T-cell (primary cell): Measurements from ENCODE around the gene ATXN7L2. TPM values are rescaled to one million over a fixed set of nuclear protein-coding genes. Genes with fewer than 3 reads are reported as not detected.

ENCODE experiments used
- ATAC-seq, 4 experiments: fragments of 200-7000 bp in 3 of 4; fragments of 150-1000 bp in 1 of 4; cut with Tn5 transposase; replicated peaks in 1 of 4; 1 replicate in 3 of 4; 2 replicates in 1 of 4; pipeline ENCODE4 v1.10.0; 2021; ENCODE audit warnings: moderate library complexity in 3 of 4, mild to moderate bottlenecking in 2 of 4, moderate number of reproducible peaks in 1 of 4
- CTCF ChIA-PET, 2 donors: fragments of 300-600 bp; sonication (Branson Sonifier 250); formaldehyde crosslinking; loops; one replicate each; lab custom pipeline; 2022; ENCODE audit warnings: antibody characterized with exemption in 2 of 2; lab: Charles Lee
- POLR2A ChIA-PET, 2 donors: fragments of 300-600 bp; sonication (Branson Sonifier 250); formaldehyde crosslinking; loops; one replicate each; lab custom pipeline; 2022; ENCODE audit warnings: antibody characterized with exemption in 2 of 2; lab: Charles Lee
- DNase-seq, 35 experiments: peaks; one replicate each; pipeline versions ENCODE4 v3.0.0 to v3.0.0-alpha.2; 2013 to 2023
- H3K27ac ChIP-seq: one replicate; pipeline ENCODE4 v1.5.1; 2013; ENCODE audit warnings: low read length
- H3K27me3 ChIP-seq, 2 experiments: replicated peaks in 1 of 2; 1 replicate in 1 of 2; 2 replicates in 1 of 2; pipeline versions ENCODE4 v1.6.1 to v1.7.0; 2013; ENCODE audit warnings: low read length in 1 of 2, mixed read lengths in 1 of 2; ENCODE audit not compliant: control insufficient read depth in 2 of 2, insufficient read depth in 2 of 2; ENCODE audit errors: extremely low read depth in 1 of 2
- H3K36me3 ChIP-seq, 2 donors: 1 replicate in 1 of 2; 2 replicates in 1 of 2; pipeline versions ENCODE4 v1.6.1 to v1.7.0; 2013; ENCODE audit warnings: low read length in 1 of 2; ENCODE audit not compliant: control insufficient read depth in 2 of 2, insufficient read depth in 1 of 2; ENCODE audit errors: extremely low read depth in 1 of 2
- H3K4me1 ChIP-seq, 2 experiments: 1 replicate in 1 of 2; 2 replicates in 1 of 2; pipeline versions ENCODE4 v1.6.1 to v1.7.0; 2013; ENCODE audit warnings: low read length in 2 of 2, mixed read lengths in 1 of 2; ENCODE audit not compliant: insufficient read depth in 2 of 2, control insufficient read depth in 1 of 2; ENCODE audit errors: extremely low read depth in 1 of 2
- H3K4me3 ChIP-seq, 2 donors: 1 replicate in 1 of 2; 2 replicates in 1 of 2; pipeline versions ENCODE4 v1.5.1 to v1.7.0; 2013; ENCODE audit warnings: mild to moderate bottlenecking in 2 of 2, low read length in 1 of 2, moderate library complexity in 1 of 2; ENCODE audit not compliant: control insufficient read depth in 1 of 2; ENCODE audit errors: extremely low read depth in 1 of 2
- H3K9me3 ChIP-seq: 2 replicates; pipeline ENCODE4 v1.7.0; 2013
- H3K27ac Mint-ChIP-seq, 2 donors: one replicate each; pipeline ENCODE4 v1.8.0; 2020 to 2021; ENCODE audit warnings: mild to moderate bottlenecking in 2 of 2, mixed read lengths in 2 of 2
- H3K27me3 Mint-ChIP-seq, 2 donors: one replicate each; pipeline ENCODE4 v1.8.0; 2021 to 2022; ENCODE audit warnings: mixed read lengths in 2 of 2
- H3K36me3 Mint-ChIP-seq: one replicate; pipeline ENCODE4 v1.8.0; 2021; ENCODE audit warnings: mixed read lengths
- H3K4me1 Mint-ChIP-seq, 3 donors: one replicate each; pipeline ENCODE4 v1.8.0; 2020 to 2022; ENCODE audit warnings: mixed read lengths in 3 of 3, mild to moderate bottlenecking in 1 of 3
- H3K4me3 Mint-ChIP-seq, 3 donors: one replicate each; pipeline ENCODE4 v1.8.0; 2020 to 2022; ENCODE audit warnings: mild to moderate bottlenecking in 3 of 3, mixed read lengths in 3 of 3, moderate library complexity in 3 of 3
- H3K9me3 Mint-ChIP-seq, 3 donors: one replicate each; pipeline ENCODE4 v1.8.0; 2020 to 2022; ENCODE audit warnings: mixed read lengths in 3 of 3
- WGBS: methylation state at CpG from one replicate; pipeline ENCODE4 v1.1.5; 2013; ENCODE audit warnings: missing lambda C conversion rate; ENCODE audit not compliant: insufficient coverage; 5-methylcytosine and 5-hydroxymethylcytosine counted together
- total RNA-seq, 35 experiments: library from RNA in 6 of 35; stranded (reverse) in 6 of 35; fragments of 120-200 nt in 1 of 35; gene quantifications; one replicate each; pipeline versions ENCODE4 v1.2.1 to v1.2.4 and lab custom pipeline; 2013 to 2026

Gene ATXN7L2
- total RNA-seq, 5 donors from 2014 or later (not counting 1 experiment from before 2014, with no cell fraction given) = 9.7 to 13.2 (median 12.5) TPM

GRCh38 chr1:109493805-109494539 lies 10.3 kb downstream of the ATXN7L2 start, which contains the start of gene CYB561D1:
CYB561D1 (plus strand) TSS chr1:109494094; CDS start chr1:109494140, 46 bp downstream.
- Histone ChIP-seq H3K4me3 (peak within 1 kb of the TSS; percentile 85 to 91), H3K4me1 (peaks cover 27 to 68% of the 10 kb centered on the region in 2 experiments)
- peaks cover 13% of the 10 kb centered on the region for H3K36me3 Mint-ChIP-seq

GRCh38 chr1:109495738-109496137 lies 12.0 kb downstream of the ATXN7L2 start:
- CTCF ChIA-PET = interaction anchor here (1.0 to 17.4 kb wide), 4 partner anchors 9 to 45 kb away, joined by 3 to 375 read pairs (median 187); no protein-coding TSS in a partner anchor
- H3K27me3 ChIP-seq = no peaks in the 10 kb centered on the region
- H3K27ac ChIP-seq = no peak overlapping the region
- peaks cover 42 to 82% of the 10 kb centered on the region in 2 experiments for H3K4me1 ChIP-seq
- Mint-ChIP-seq H3K36me3 (peaks cover 9% of the 10 kb centered on the region), H3K9me3 (no peaks in the 10 kb centered on the region), H3K4me3 (peak overlapping the region; percentile 90 to 96 (median 94)), H3K27ac (peak overlapping the region; percentile 79 to 97), H3K27me3 (no peaks in the 10 kb centered on the region), H3K4me1 (peaks cover 61 to 72% (median 72%) of the 10 kb centered on the region in 3 donors)
- no peaks in the 10 kb centered on the region for H3K9me3 ChIP-seq
- H3K36me3 ChIP-seq = peaks cover 0 to 41% of the 10 kb centered on the region in 2 donors
- DNase-seq = no peak
- POLR2A ChIA-PET = no interaction called here
- WGBS = 94% methylated on average over 7 of the region's 7 CpGs
- H3K4me3 ChIP-seq = no peak overlapping the region
- ATAC-seq = no peak

More at GRCh38 chr1:109493805-109494539, 10.3 kb downstream of the ATXN7L2 start, which contains the start of gene CYB561D1:
- Histone ChIP-seq H3K27me3 (no peaks in the 10 kb centered on the region), H3K36me3 (peaks cover 7 to 44% of the 10 kb centered on the region in 2 donors), H3K27ac (no peak within 1 kb of the TSS), H3K9me3 (no peaks in the 10 kb centered on the region)
- CTCF ChIA-PET = interaction anchor here (0.6 to 17.4 kb wide), 16 partner anchors 8 to 666 kb away, joined by 3 to 375 read pairs (median 4); partner anchors contain the start of genes ATXN7L2 (in 1 of the 2) and GNAI3 (in 1 of the 2)
- Mint-ChIP-seq H3K4me3 (peak within 1 kb of the TSS; percentile 90 to 96 (median 94)), H3K27ac (peak within 1 kb of the TSS; percentile 79 to 97), H3K4me1 (peaks cover 48 to 59% (median 59%) of the 10 kb centered on the region in 3 donors), H3K9me3 (no peaks in the 10 kb centered on the region), H3K27me3 (no peaks in the 10 kb centered on the region)
- POLR2A ChIA-PET = no interaction called here
- under 1% methylated on average over 40 of the region's 44 CpGs for WGBS
- DNase-seq = peak; percentile 75 to 93 (median 86)
- ATAC-seq = peak; percentile 89 to 95 (median 92)

- Histone ChIP-seq H3K4me3 (no peak overlapping the region), H3K27me3 (no peaks in the 10 kb centered on the region), H3K36me3 (peaks cover 0 to 43% of the 10 kb centered on the region in 2 donors), H3K4me1 (peaks cover 57 to 93% of the 10 kb centered on the region in 2 experiments), H3K9me3 (no peaks in the 10 kb centered on the region), H3K27ac (peak overlapping the region; percentile 33)
- no peaks in the 10 kb centered on the region for H3K27me3 Mint-ChIP-seq
- peak overlapping the region in 2 of 3 donors; percentile 17 to 96 for H3K4me3 Mint-ChIP-seq
- peaks cover 9% of the 10 kb centered on the region for H3K36me3 Mint-ChIP-seq
- peak overlapping the region; percentile 89 to 97 for H3K27ac Mint-ChIP-seq
- ATAC-seq (no peak), DNase-seq (no peak)
- H3K4me1 Mint-ChIP-seq = peaks cover 78 to 88% (median 87%) of the 10 kb centered on the region in 3 donors
- ChIA-PET POLR2A (interaction anchor here in 1 of 2 donors (0.6 kb wide), 1 partner anchor 52 kb away, joined by 3 read pairs; no protein-coding TSS in a partner anchor), CTCF (interaction anchor here (0.5 to 17.4 kb wide), 13 partner anchors 9 to 291 kb away, joined by 3 to 375 read pairs (median 3); partner anchors contain the start of gene ATXN7L2 (in 2 of the 2))
- no peaks in the 10 kb centered on the region for H3K9me3 Mint-ChIP-seq
- 50% methylated on average over 3 of the region's 9 CpGs for WGBS
These were observed 13.9 kb downstream of the ATXN7L2 start for GRCh38 chr1:109497449-109498160.

- ChIA-PET CTCF (interaction anchor here (0.7 to 17.4 kb wide), 12 partner anchors 12 to 239 kb away, joined by 3 to 375 read pairs (median 4); partner anchors contain the start of gene ATXN7L2 (in 1 of the 2)), POLR2A (no interaction called here)
- Mint-ChIP-seq H3K36me3 (peaks cover 9% of the 10 kb centered on the region), H3K4me3 (peak overlapping the region in 1 of 3 donors; percentile 96), H3K27ac (peak overlapping the region; percentile 89 to 97), H3K9me3 (no peaks in the 10 kb centered on the region), H3K4me1 (peaks cover 83 to 91% (median 91%) of the 10 kb centered on the region in 3 donors), H3K27me3 (no peaks in the 10 kb centered on the region)
- Histone ChIP-seq H3K36me3 (peaks cover 0 to 43% of the 10 kb centered on the region in 2 donors), H3K4me1 (peaks cover 57 to 96% of the 10 kb centered on the region in 2 experiments), H3K4me3 (peak overlapping the region in 1 of 2 donors; percentile 1), H3K9me3 (no peaks in the 10 kb centered on the region), H3K27me3 (no peaks in the 10 kb centered on the region), H3K27ac (peak overlapping the region; percentile 81)
- 50% methylated on average over 11 of the region's 12 CpGs for WGBS
- DNase-seq = peak in 5 of 35 experiments; percentile 27 to 57 (median 45)
- no peak for ATAC-seq
These were observed 14.6 kb downstream of the ATXN7L2 start for GRCh38 chr1:109498161-109498801.

- Mint-ChIP-seq H3K4me1 (peaks cover 90 to 93% (median 91%) of the 10 kb centered on the region in 3 donors), H3K36me3 (peaks cover 9% of the 10 kb centered on the region), H3K27me3 (no peaks in the 10 kb centered on the region), H3K27ac (peak overlapping the region; percentile 93 to 97), H3K4me3 (peak overlapping the region in 1 of 3 donors; percentile 96), H3K9me3 (no peaks in the 10 kb centered on the region)
- ATAC-seq (no peak), DNase-seq (no peak)
- peak overlapping the region; percentile 81 for H3K27ac ChIP-seq
- ChIA-PET CTCF (interaction anchor here (0.7 to 17.4 kb wide), 10 partner anchors 8 to 239 kb away, joined by 3 to 375 read pairs (median 4); no protein-coding TSS in a partner anchor), POLR2A (no interaction called here)
- no peak overlapping the region for H3K4me3 ChIP-seq
- peaks cover 0 to 43% of the 10 kb centered on the region in 2 donors for H3K36me3 ChIP-seq
- no CpG with 5 or more reads among the region's 7 CpGs for WGBS
- H3K4me1 ChIP-seq = peaks cover 62 to 97% of the 10 kb centered on the region in 2 experiments
- H3K9me3 ChIP-seq = no peaks in the 10 kb centered on the region
- H3K27me3 ChIP-seq = no peaks in the 10 kb centered on the region
These were observed 15.4 kb downstream of the ATXN7L2 start for GRCh38 chr1:109499081-109499480.
